Right atrium auricular region (tissue), 2 donors: Measurements from ENCODE around the gene FLACC1. TPM values are rescaled to one million over a fixed set of nuclear protein-coding genes. Genes with fewer than 3 reads are reported as not detected.

Experiments
- DNase-seq: peaks from one replicate; pipeline ENCODE4 v3.0.0-alpha.2; 2019; ENCODE audit warnings: low spot score
- H3K27ac ChIP-seq, 2 donors: fragments of 200-600 bp; sonication (generic); 1 replicate in 1 of 2; 2 replicates in 1 of 2; pipeline ENCODE4 v1.5.1; 2016 to 2019
- H3K27me3 ChIP-seq, 2 donors: fragments of 200-600 bp; sonication (generic); one replicate each; pipeline versions ENCODE4 v1.5.1 to v1.6.0; 2017 to 2019
- H3K36me3 ChIP-seq: fragments of 200-600 bp; sonication (generic); one replicate; pipeline ENCODE4 v1.5.1; 2016
- H3K4me1 ChIP-seq, 2 donors: fragments of 200-600 bp; sonication (generic); one replicate each; pipeline versions ENCODE4 v1.5.1 to v1.6.0; 2017 to 2019
- H3K4me3 ChIP-seq, 2 donors: fragments of 200-600 bp; sonication (generic); 1 replicate in 1 of 2; 2 replicates in 1 of 2; pipeline ENCODE4 v1.5.1; 2017 to 2019; ENCODE audit warnings: mild to moderate bottlenecking in 1 of 2, moderate library complexity in 1 of 2
- H3K9me3 ChIP-seq, 2 donors: fragments of 200-600 bp; sonication (generic); one replicate each; pipeline ENCODE4 v1.5.1; 2019
- CTCF ChIP-seq, 2 donors: fragments of 200-600 bp; sonication (generic); IDR thresholded peaks; one replicate each; pipeline ENCODE4 v1.5.1; 2019; ENCODE audit warnings: antibody characterized with exemption in 2 of 2
- total RNA-seq, 2 donors: library from RNA; depleted of rRNA; stranded (reverse); fragments of >200 nt; gene quantifications; one replicate each; pipeline ENCODE4 v1.1.0, GENCODE V29; 2016

The FLACC1 gene
- total RNA-seq, 2 donors from 2014 or later, result 6.2 to 7.5 TPM

- Histone ChIP-seq H3K36me3 (no peaks in the 10 kb centered on the region), H3K4me1 (peaks cover 0 to 17% of the 10 kb centered on the region in 2 donors), H3K27me3 (no peaks in the 10 kb centered on the region), H3K27ac (no peak overlapping the region), H3K9me3 (no peaks in the 10 kb centered on the region), H3K4me3 (no peak overlapping the region)
- no peak for TF ChIP-seq CTCF (IDR thresholded peaks at IDR 0.05)
- no peak for DNase-seq
Measured at GRCh38 chr2:201256082-201256481, 101.1 kb downstream of the FLACC1 start.

GRCh38 chr2:201255408-201256033 lies 101.6 kb downstream of the FLACC1 start:
- peaks cover 0 to 17% of the 10 kb centered on the region in 2 donors for H3K4me1 ChIP-seq
- TF ChIP-seq CTCF (IDR thresholded peaks at IDR 0.05), result no peak
- H3K36me3 ChIP-seq, result no peaks in the 10 kb centered on the region
- no peaks in the 10 kb centered on the region for H3K9me3 ChIP-seq
- no peak overlapping the region for H3K27ac ChIP-seq
- H3K27me3 ChIP-seq, result no peaks in the 10 kb centered on the region
- DNase-seq, result no peak
- no peak overlapping the region for H3K4me3 ChIP-seq

GRCh38 chr2:201254081-201254730 lies 102.9 kb downstream of the FLACC1 start:
- TF ChIP-seq CTCF (IDR thresholded peaks at IDR 0.05), result no peak
- Histone ChIP-seq H3K4me3 (no peak overlapping the region), H3K27me3 (no peaks in the 10 kb centered on the region), H3K27ac (no peak overlapping the region), H3K9me3 (no peaks in the 10 kb centered on the region), H3K4me1 (peaks cover 0 to 8% of the 10 kb centered on the region in 2 donors), H3K36me3 (no peaks in the 10 kb centered on the region)
- no peak for DNase-seq

- TF ChIP-seq CTCF (IDR thresholded peaks at IDR 0.05), result no peak
- no peaks in the 10 kb centered on the region for H3K36me3 ChIP-seq
- no peak for DNase-seq
- H3K27me3 ChIP-seq, result no peaks in the 10 kb centered on the region
- no peaks in the 10 kb centered on the region for H3K4me1 ChIP-seq
- no peaks in the 10 kb centered on the region for H3K9me3 ChIP-seq
- no peak overlapping the region for H3K27ac ChIP-seq
- H3K4me3 ChIP-seq, result no peak overlapping the region
Measured at GRCh38 chr2:201250741-201251140, 106.4 kb downstream of the FLACC1 start.

GRCh38 chr2:201249889-201250288 lies 107.3 kb downstream of the FLACC1 start:
- Histone ChIP-seq H3K4me1 (no peaks in the 10 kb centered on the region), H3K27me3 (no peaks in the 10 kb centered on the region), H3K36me3 (no peaks in the 10 kb centered on the region), H3K9me3 (no peaks in the 10 kb centered on the region), H3K27ac (no peak overlapping the region), H3K4me3 (no peak overlapping the region)
- no peak for DNase-seq
- no peak for TF ChIP-seq CTCF (IDR thresholded peaks at IDR 0.05)
